Liver (tissue), 3 donors: ENCODE measurements around the gene PJVK.

Experiments used
- EGR1 ChIP-seq, 2 donors: IDR thresholded peaks; 2 replicates each; pipeline ENCODE4 v1.6.1; 2016 to 2018; ENCODE audit warnings: antibody characterized with exemption in 2 of 2, low read depth in 2 of 2
- FOXA1 ChIP-seq: IDR thresholded peaks from 2 replicates; pipeline ENCODE4 v1.6.1; 2016; ENCODE audit warnings: antibody characterized with exemption
- GABPA ChIP-seq, 2 donors: IDR thresholded peaks in 1 of 2; conservative IDR thresholded peaks in 1 of 2; 2 replicates each; pipeline ENCODE4 v1.6.1; 2016; ENCODE audit warnings: antibody characterized with exemption in 2 of 2, mild to moderate bottlenecking in 1 of 2, moderate library complexity in 1 of 2
- JUND ChIP-seq, 2 donors: IDR thresholded peaks; 2 replicates each; pipeline ENCODE4 v1.6.1; 2016; ENCODE audit warnings: antibody characterized with exemption in 2 of 2
- NR2F2 ChIP-seq: IDR thresholded peaks from 2 replicates; pipeline ENCODE4 v1.6.1; 2016; ENCODE audit warnings: antibody characterized with exemption
- RAD21 ChIP-seq, 2 donors: IDR thresholded peaks; 2 replicates each; pipeline ENCODE4 v1.6.1; 2016; ENCODE audit warnings: antibody characterized with exemption in 2 of 2, mild to moderate bottlenecking in 2 of 2
- SP1 ChIP-seq: IDR thresholded peaks from 2 replicates; pipeline ENCODE4 v1.6.1; 2018; ENCODE audit warnings: antibody characterized with exemption, mild to moderate bottlenecking
- TAF1 ChIP-seq: conservative IDR thresholded peaks from 2 replicates; pipeline ENCODE4 v1.6.1; 2016; ENCODE audit warnings: antibody characterized with exemption, mild to moderate bottlenecking
- YY1 ChIP-seq: IDR thresholded peaks from 2 replicates; pipeline ENCODE4 v1.6.1; 2016; ENCODE audit warnings: antibody characterized with exemption, mild to moderate bottlenecking
- TF ChIP-seq, protein P1 (sequence below): fragments of 150-350 bp; IDR thresholded peaks from 2 replicates; pipeline ENCODE4 v1.5.1; 2017; ENCODE audit warnings: improper control_type of control experiment, low read depth, low read length; ENCODE audit not compliant: missing input control
- TF ChIP-seq, protein P2 (sequence below): IDR thresholded peaks from 2 replicates; pipeline ENCODE4 v1.6.1; 2016; ENCODE audit warnings: antibody characterized with exemption
- TF ChIP-seq, protein P3 (sequence below): IDR thresholded peaks from 2 replicates; pipeline ENCODE4 v1.6.1; 2016; ENCODE audit warnings: antibody characterized with exemption, mild to moderate bottlenecking
- TF ChIP-seq, protein P4 (sequence below): IDR thresholded peaks from 2 replicates; pipeline ENCODE4 v1.6.1; 2016; ENCODE audit warnings: antibody characterized with exemption
- TF ChIP-seq, protein P5 (sequence below): IDR thresholded peaks from 2 replicates; pipeline ENCODE4 v1.6.1; 2016; ENCODE audit warnings: antibody characterized with exemption
- donor health status: healthy.
- donor health status: healthy.

DNA sequence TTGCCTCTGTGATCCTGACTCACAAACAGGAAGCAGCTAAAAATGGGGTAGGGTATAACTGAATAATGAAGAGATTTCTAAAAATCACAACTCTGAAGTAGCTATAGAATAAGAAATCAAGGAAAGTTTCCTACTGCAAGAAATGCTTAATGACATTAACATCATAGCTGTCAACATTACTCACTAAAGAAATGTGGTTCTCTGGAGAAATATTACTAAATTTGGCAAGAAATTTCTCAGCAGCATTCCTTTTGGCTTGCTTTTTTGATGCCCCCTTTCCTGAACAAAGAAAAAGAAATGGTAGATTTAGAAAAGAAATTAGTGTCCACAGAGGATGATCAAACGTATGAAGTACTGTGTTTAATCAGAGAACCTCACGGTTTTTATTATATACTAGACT, 9.8 kb upstream of the PJVK start:
- TF ChIP-seq, protein P1, sequence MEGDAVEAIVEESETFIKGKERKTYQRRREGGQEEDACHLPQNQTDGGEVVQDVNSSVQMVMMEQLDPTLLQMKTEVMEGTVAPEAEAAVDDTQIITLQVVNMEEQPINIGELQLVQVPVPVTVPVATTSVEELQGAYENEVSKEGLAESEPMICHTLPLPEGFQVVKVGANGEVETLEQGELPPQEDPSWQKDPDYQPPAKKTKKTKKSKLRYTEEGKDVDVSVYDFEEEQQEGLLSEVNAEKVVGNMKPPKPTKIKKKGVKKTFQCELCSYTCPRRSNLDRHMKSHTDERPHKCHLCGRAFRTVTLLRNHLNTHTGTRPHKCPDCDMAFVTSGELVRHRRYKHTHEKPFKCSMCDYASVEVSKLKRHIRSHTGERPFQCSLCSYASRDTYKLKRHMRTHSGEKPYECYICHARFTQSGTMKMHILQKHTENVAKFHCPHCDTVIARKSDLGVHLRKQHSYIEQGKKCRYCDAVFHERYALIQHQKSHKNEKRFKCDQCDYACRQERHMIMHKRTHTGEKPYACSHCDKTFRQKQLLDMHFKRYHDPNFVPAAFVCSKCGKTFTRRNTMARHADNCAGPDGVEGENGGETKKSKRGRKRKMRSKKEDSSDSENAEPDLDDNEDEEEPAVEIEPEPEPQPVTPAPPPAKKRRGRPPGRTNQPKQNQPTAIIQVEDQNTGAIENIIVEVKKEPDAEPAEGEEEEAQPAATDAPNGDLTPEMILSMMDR = no peak
- TF ChIP-seq FOXA1 (no peak), JUND (IDR thresholded peaks at IDR 0.05) (no peak), YY1 (no peak), TAF1 (no peak), GABPA (IDR thresholded peaks at IDR 0.05 in 1 of 2, conservative IDR thresholded peaks at IDR 0.05 in 1 of 2) (no peak), EGR1 (IDR thresholded peaks at IDR 0.05; ENCODE audit: low read depth in 2 of 2) (no peak), SP1 (no peak), RAD21 (IDR thresholded peaks at IDR 0.05) (no peak), NR2F2 (no peak)
- TF ChIP-seq, protein P2, sequence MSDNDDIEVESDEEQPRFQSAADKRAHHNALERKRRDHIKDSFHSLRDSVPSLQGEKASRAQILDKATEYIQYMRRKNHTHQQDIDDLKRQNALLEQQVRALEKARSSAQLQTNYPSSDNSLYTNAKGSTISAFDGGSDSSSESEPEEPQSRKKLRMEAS = no peak
- TF ChIP-seq, protein P3, sequence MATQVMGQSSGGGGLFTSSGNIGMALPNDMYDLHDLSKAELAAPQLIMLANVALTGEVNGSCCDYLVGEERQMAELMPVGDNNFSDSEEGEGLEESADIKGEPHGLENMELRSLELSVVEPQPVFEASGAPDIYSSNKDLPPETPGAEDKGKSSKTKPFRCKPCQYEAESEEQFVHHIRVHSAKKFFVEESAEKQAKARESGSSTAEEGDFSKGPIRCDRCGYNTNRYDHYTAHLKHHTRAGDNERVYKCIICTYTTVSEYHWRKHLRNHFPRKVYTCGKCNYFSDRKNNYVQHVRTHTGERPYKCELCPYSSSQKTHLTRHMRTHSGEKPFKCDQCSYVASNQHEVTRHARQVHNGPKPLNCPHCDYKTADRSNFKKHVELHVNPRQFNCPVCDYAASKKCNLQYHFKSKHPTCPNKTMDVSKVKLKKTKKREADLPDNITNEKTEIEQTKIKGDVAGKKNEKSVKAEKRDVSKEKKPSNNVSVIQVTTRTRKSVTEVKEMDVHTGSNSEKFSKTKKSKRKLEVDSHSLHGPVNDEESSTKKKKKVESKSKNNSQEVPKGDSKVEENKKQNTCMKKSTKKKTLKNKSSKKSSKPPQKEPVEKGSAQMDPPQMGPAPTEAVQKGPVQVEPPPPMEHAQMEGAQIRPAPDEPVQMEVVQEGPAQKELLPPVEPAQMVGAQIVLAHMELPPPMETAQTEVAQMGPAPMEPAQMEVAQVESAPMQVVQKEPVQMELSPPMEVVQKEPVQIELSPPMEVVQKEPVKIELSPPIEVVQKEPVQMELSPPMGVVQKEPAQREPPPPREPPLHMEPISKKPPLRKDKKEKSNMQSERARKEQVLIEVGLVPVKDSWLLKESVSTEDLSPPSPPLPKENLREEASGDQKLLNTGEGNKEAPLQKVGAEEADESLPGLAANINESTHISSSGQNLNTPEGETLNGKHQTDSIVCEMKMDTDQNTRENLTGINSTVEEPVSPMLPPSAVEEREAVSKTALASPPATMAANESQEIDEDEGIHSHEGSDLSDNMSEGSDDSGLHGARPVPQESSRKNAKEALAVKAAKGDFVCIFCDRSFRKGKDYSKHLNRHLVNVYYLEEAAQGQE = no peak
- TF ChIP-seq, protein P4, sequence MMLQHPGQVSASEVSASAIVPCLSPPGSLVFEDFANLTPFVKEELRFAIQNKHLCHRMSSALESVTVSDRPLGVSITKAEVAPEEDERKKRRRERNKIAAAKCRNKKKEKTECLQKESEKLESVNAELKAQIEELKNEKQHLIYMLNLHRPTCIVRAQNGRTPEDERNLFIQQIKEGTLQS = no peak
- TF ChIP-seq, protein P5, sequence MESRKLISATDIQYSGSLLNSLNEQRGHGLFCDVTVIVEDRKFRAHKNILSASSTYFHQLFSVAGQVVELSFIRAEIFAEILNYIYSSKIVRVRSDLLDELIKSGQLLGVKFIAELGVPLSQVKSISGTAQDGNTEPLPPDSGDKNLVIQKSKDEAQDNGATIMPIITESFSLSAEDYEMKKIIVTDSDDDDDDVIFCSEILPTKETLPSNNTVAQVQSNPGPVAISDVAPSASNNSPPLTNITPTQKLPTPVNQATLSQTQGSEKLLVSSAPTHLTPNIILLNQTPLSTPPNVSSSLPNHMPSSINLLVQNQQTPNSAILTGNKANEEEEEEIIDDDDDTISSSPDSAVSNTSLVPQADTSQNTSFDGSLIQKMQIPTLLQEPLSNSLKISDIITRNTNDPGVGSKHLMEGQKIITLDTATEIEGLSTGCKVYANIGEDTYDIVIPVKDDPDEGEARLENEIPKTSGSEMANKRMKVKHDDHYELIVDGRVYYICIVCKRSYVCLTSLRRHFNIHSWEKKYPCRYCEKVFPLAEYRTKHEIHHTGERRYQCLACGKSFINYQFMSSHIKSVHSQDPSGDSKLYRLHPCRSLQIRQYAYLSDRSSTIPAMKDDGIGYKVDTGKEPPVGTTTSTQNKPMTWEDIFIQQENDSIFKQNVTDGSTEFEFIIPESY = no peak
